ENCODE results near the gene IP6K1.
"Not testable (repeated sequence)": the region's sequence is repeated elsewhere in the genome, so short reads cannot be mapped to it uniquely, and the experiment has no call there.

Gene IP6K1

GRCh38 chr3:49786357-49787181 is at the start of gene IP6K1:
Gene IP6K1, minus strand, starts transcription at chr3:49786542. Its CDS starts 38,502 bp downstream, at chr3:49748040.
- Mint-ChIP-seq H3K4me3 (peak within 1 kb of the TSS; percentile 86), H3K36me3 (peaks cover 51% of the 10 kb centered on the region), H3K4me1 (peaks cover 21% of the 10 kb centered on the region), H3K27ac (peak within 1 kb of the TSS; percentile 96), H3K9me3 (no peaks in the 10 kb centered on the region)
- DNase-seq (ENCODE audit: low spot score in 2 of 2) (peak; percentile 95 to 99), ATAC-seq (peak; percentile 99)

- ATAC-seq (no peak), DNase-seq (ENCODE audit: low spot score in 2 of 2) (no peak)
- no peaks in the 10 kb centered on the region for H3K9me3 Mint-ChIP-seq
- H3K27ac Mint-ChIP-seq = no peak overlapping the region
- H3K4me3 Mint-ChIP-seq = no peak overlapping the region
- no peaks in the 10 kb centered on the region for H3K4me1 Mint-ChIP-seq
- H3K36me3 Mint-ChIP-seq = peaks cover 10% of the 10 kb centered on the region
Measured at GRCh38 chr3:49831341-49831740, 45.0 kb upstream of the IP6K1 start.

GRCh38 chr3:49826016-49826415 is 39.7 kb upstream of the IP6K1 start:
- DNase-seq (ENCODE audit: low spot score in 2 of 2) (no peak), ATAC-seq (no peak)
- H3K36me3 Mint-ChIP-seq = no peaks in the 10 kb centered on the region
- no peaks in the 10 kb centered on the region for H3K4me1 Mint-ChIP-seq
- H3K9me3 Mint-ChIP-seq = no peaks in the 10 kb centered on the region
- H3K27ac Mint-ChIP-seq = no peak overlapping the region
- no peak overlapping the region for H3K4me3 Mint-ChIP-seq

GRCh38 chr3:49823131-49823530 is 36.8 kb upstream of the IP6K1 start:
- H3K4me3 Mint-ChIP-seq; H3K4me1 Mint-ChIP-seq; H3K9me3 Mint-ChIP-seq; ATAC-seq; H3K36me3 Mint-ChIP-seq; H3K27ac Mint-ChIP-seq; DNase-seq (ENCODE audit: low spot score in 2 of 2): not testable (repeated sequence)

- DNase-seq (ENCODE audit: low spot score in 2 of 2) = peak in 1 of 2 donors; percentile 68
- peak within 1 kb of the TSS; percentile 85 for H3K4me3 Mint-ChIP-seq
- H3K4me1 Mint-ChIP-seq = peaks cover 35% of the 10 kb centered on the region
Measured at GRCh38 chr3:49813497-49814174, 27.3 kb upstream of the IP6K1 start, which contains the start of gene UBA7. Gene UBA7, minus strand, starts transcription at chr3:49813953. Its CDS starts 166 bp downstream, at chr3:49813787.

GRCh38 chr3:49812916-49813496 is 26.7 kb upstream of the IP6K1 start:
- no peak for DNase-seq (ENCODE audit: low spot score in 2 of 2)
- peaks cover 13% of the 10 kb centered on the region for H3K36me3 Mint-ChIP-seq
- H3K27ac Mint-ChIP-seq = peak overlapping the region; percentile 95
- ATAC-seq = no peak
- peak overlapping the region; percentile 85 for H3K4me3 Mint-ChIP-seq
- peaks cover 40% of the 10 kb centered on the region for H3K4me1 Mint-ChIP-seq
- no peaks in the 10 kb centered on the region for H3K9me3 Mint-ChIP-seq

More at GRCh38 chr3:49813497-49814174, 27.3 kb upstream of the IP6K1 start, which contains the start of gene UBA7:
- peak; percentile 71 for ATAC-seq
- peaks cover 13% of the 10 kb centered on the region for H3K36me3 Mint-ChIP-seq
- no peaks in the 10 kb centered on the region for H3K9me3 Mint-ChIP-seq
- H3K27ac Mint-ChIP-seq = peak within 1 kb of the TSS; percentile 95

GRCh38 chr3:49807431-49808114 is 21.2 kb upstream of the IP6K1 start:
- Mint-ChIP-seq H3K36me3 (peaks cover 21% of the 10 kb centered on the region), H3K9me3 (no peaks in the 10 kb centered on the region), H3K4me3 (no peak overlapping the region), H3K27ac (peak overlapping the region; percentile 76), H3K4me1 (peaks cover 37% of the 10 kb centered on the region)
- DNase-seq (ENCODE audit: low spot score in 2 of 2) (no peak), ATAC-seq (no peak)

GRCh38 chr3:49806850-49807249 is 20.5 kb upstream of the IP6K1 start:
- peaks cover 41% of the 10 kb centered on the region for H3K4me1 Mint-ChIP-seq
- H3K27ac Mint-ChIP-seq = peak overlapping the region; percentile 76
- peaks cover 28% of the 10 kb centered on the region for H3K36me3 Mint-ChIP-seq
- DNase-seq (ENCODE audit: low spot score in 2 of 2) = no peak
- no peak for ATAC-seq
- H3K4me3 Mint-ChIP-seq = no peak overlapping the region
- H3K9me3 Mint-ChIP-seq = no peaks in the 10 kb centered on the region

- Mint-ChIP-seq H3K9me3 (no peaks in the 10 kb centered on the region), H3K36me3 (peaks cover 29% of the 10 kb centered on the region), H3K4me3 (peak overlapping the region; percentile 14), H3K4me1 (peaks cover 37% of the 10 kb centered on the region), H3K27ac (peak overlapping the region; percentile 75)
- ATAC-seq = no peak
- no peak for DNase-seq (ENCODE audit: low spot score in 2 of 2)
Measured at GRCh38 chr3:49805897-49806701, 19.8 kb upstream of the IP6K1 start.

GRCh38 chr3:49805367-49805782 is 19.0 kb upstream of the IP6K1 start:
- Mint-ChIP-seq H3K36me3 (peaks cover 29% of the 10 kb centered on the region), H3K4me3 (peak overlapping the region; percentile 14), H3K9me3 (no peaks in the 10 kb centered on the region), H3K4me1 (peaks cover 33% of the 10 kb centered on the region), H3K27ac (peak overlapping the region; percentile 75)
- DNase-seq (ENCODE audit: low spot score in 2 of 2) (no peak), ATAC-seq (no peak)

- ATAC-seq = no peak
- no peak for DNase-seq (ENCODE audit: low spot score in 2 of 2)
- Mint-ChIP-seq H3K4me1 (peaks cover 33% of the 10 kb centered on the region), H3K27ac (no peak overlapping the region), H3K9me3 (no peaks in the 10 kb centered on the region), H3K4me3 (peak overlapping the region; percentile 81), H3K36me3 (peaks cover 19% of the 10 kb centered on the region)
Measured at GRCh38 chr3:49804141-49805041, 18.0 kb upstream of the IP6K1 start.

- DNase-seq (ENCODE audit: low spot score in 2 of 2) (peak in 1 of 2 donors; percentile 73), ATAC-seq (peak; percentile 6)
- Mint-ChIP-seq H3K36me3 (peaks cover 15% of the 10 kb centered on the region), H3K9me3 (no peaks in the 10 kb centered on the region), H3K4me1 (peaks cover 33% of the 10 kb centered on the region), H3K27ac (no peak overlapping the region), H3K4me3 (peak overlapping the region; percentile 81)
Measured at GRCh38 chr3:49803465-49804140, 17.3 kb upstream of the IP6K1 start.
